Keratinocyte (primary cell): ENCODE data around the gene NANOS3.

Experiments
- CTCF ChIP-seq, 3 experiments: IDR thresholded peaks in 1 of 3; conservative IDR thresholded peaks in 1 of 3; optimal IDR thresholded peaks in 1 of 3; 2 replicates in 2 of 3; 3 replicates in 1 of 3; pipeline versions ENCODE3 to v1.5.1; 2011; ENCODE audit warnings: low read length in 3 of 3, mild to moderate bottlenecking in 3 of 3, moderate library complexity in 2 of 3, control low read depth in 1 of 3, inconsistent platforms in 1 of 3; ENCODE audit not compliant: insufficient read depth in 2 of 3; ENCODE audit errors: extremely low read depth in 1 of 3
- EZH2 ChIP-seq: IDR thresholded peaks from one replicate; pipeline ENCODE4 v1.6.1; 2012; ENCODE audit warnings: inconsistent platforms, mild to moderate bottlenecking, low read length, moderate library complexity

DNA sequence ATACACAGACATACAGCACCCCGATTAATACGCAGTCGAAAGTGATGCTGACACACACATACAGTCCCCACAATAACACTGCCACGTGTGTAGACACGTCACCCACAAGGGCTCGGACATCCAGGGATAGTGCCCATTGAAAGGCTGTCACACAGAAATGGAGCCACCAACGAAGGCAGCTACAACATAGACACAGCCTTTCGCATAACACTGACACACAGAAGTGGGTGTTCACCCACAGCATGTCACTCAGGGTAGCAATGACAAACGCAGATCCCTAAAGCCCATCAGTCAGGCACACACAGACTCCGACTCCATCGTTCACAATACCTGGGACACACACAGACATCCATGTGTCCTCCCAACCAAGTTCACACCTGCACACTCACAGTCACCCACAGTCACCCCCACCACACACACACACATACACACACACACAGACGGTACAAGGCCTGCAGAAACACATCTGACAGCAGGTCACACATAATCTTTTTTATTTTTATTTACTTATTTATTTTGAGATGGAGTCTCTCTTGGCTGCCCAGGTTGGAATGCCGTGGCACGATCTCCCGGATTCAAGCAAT is 10.4 kb upstream of the NANOS3 start:
- TF ChIP-seq CTCF (optimal IDR thresholded peaks at IDR 0.05 in 1 of 3, IDR thresholded peaks at IDR 0.05 in 1 of 3, conservative IDR thresholded peaks at IDR 0.05 in 1 of 3; ENCODE audit: extremely low read depth in 1 of 3, insufficient read depth in 2 of 3, low read length in 3 of 3): no peak
- no peak for TF ChIP-seq EZH2
